PFSK-1 (cell line): ENCODE data around the gene GPC3.

Source experiments
- POLR2AphosphoS5 ChIP-seq: IDR thresholded peaks from 2 replicates; pipeline ENCODE4 v1.6.1; 2012; ENCODE audit warnings: low read depth, mild to moderate bottlenecking, control low read depth, low read length, moderate library complexity
- REST ChIP-seq, 2 experiments: IDR thresholded peaks; 2 replicates each; pipeline versions ENCODE4 v1.6.1 to v1.8.0; 2011 to 2012; ENCODE audit warnings: low read depth in 2 of 2, low read length in 2 of 2, control low read depth in 1 of 2, inconsistent platforms in 1 of 2, mild to moderate bottlenecking in 1 of 2, moderate library complexity in 1 of 2; ENCODE audit not compliant: insufficient read depth in 1 of 2
- SIN3A ChIP-seq: IDR thresholded peaks from 2 replicates; pipeline ENCODE4 v1.6.1; 2012; ENCODE audit warnings: mild to moderate bottlenecking, low read length, moderate library complexity, borderline replicate concordance; ENCODE audit not compliant: insufficient read depth
- TAF1 ChIP-seq: IDR thresholded peaks from 2 replicates; pipeline ENCODE4 v1.6.1; 2012; ENCODE audit warnings: low read length, control low read depth, borderline replicate concordance; ENCODE audit not compliant: insufficient read depth

- TF ChIP-seq SIN3A (no peak), POLR2AphosphoS5 (no peak), TAF1 (no peak), REST (IDR thresholded peaks at IDR 0.05; ENCODE audit: insufficient read depth in 1 of 2, low read depth in 2 of 2, low read length in 2 of 2) (no peak)
These were observed 34.3 kb upstream of the GPC3 start for GRCh38 chrX:134019567-134020206.
